K562 (cell line): ENCODE data around the gene TIMM50. TPM values are rescaled to one million over a fixed set of nuclear protein-coding genes. Genes with fewer than 3 reads are reported as not detected.

ENCODE experiments used
- ATAC-seq: fragments of 200-7000 bp; cut with Tn5 transposase; 3 replicates; pipeline ENCODE4 v1.9.1; 2020; ENCODE audit warnings: moderate library complexity
- BruUV-seq: library from RNA; stranded (reverse); fragments of 400-500 nt; replicated peaks from 2 replicates; lab custom pipeline; 2021; lab: Mats Ljungman, UMichigan
- CTCF ChIA-PET: fragments of 300-600 bp; formaldehyde crosslinking; extraction: SDS; loops from one replicate; lab custom pipeline; 2021; ENCODE audit warnings: low intra/inter-chr PET ratio; lab: Yijun Ruan, JAX
- POLR2A ChIA-PET: fragments of 300-600, 350-650 bp; sonication (Branson Sonifier 250); formaldehyde crosslinking; extraction: SDS; loops from one replicate; lab custom pipeline; 2021; ENCODE audit warnings: antibody characterized with exemption, inconsistent platforms; lab: Yijun Ruan, JAX
- DNase-seq, 4 experiments: peaks; one replicate each; pipeline versions ENCODE4 v3.0.0 to v3.0.0-alpha.2; 2011 to 2018; ENCODE audit warnings: low spot score in 3 of 4, mixed read lengths in 3 of 4; ENCODE audit errors: extremely low read depth in 1 of 4
- FAIRE-seq: peaks from 2 replicates; lab custom pipeline; 2011; peaks lifted over from hg19 to GRCh38; lab: Jason Lieb, UNC
- H2AFZ ChIP-seq: 2 replicates; pipeline ENCODE4 v1.6.0; 2011; ENCODE audit warnings: low read depth, low read length, control low read depth, inconsistent platforms
- H3K27ac ChIP-seq: fragments of 200-600 bp; 3 replicates; pipeline ENCODE4 v1.8.0; 2011; ENCODE audit warnings: low read depth, mild to moderate bottlenecking, control low read depth, inconsistent platforms, low read length, moderate library complexity, mixed read lengths; ENCODE audit errors: extremely low read depth
- H3K27me3 ChIP-seq, 2 experiments: fragments of 300-600 bp in 1 of 2; 2 replicates in 1 of 2; 3 replicates in 1 of 2; pipeline versions ENCODE4 v1.6.0 to v1.8.0; 2011; ENCODE audit warnings: inconsistent platforms in 2 of 2, low read length in 2 of 2, mild to moderate bottlenecking in 1 of 2, mixed read lengths in 1 of 2, moderate library complexity in 1 of 2; ENCODE audit not compliant: control insufficient read depth in 2 of 2, insufficient read depth in 2 of 2
- H3K36me3 ChIP-seq: fragments of 300-600 bp; 3 replicates; pipeline ENCODE4 v1.8.0; 2011; ENCODE audit warnings: mild to moderate bottlenecking, low read length, inconsistent platforms; ENCODE audit not compliant: control insufficient read depth, insufficient read depth
- H3K4me1 ChIP-seq, 2 experiments: fragments of 200-600 bp in 1 of 2; replicated peaks in 1 of 2; 2 replicates in 1 of 2; 3 replicates in 1 of 2; pipeline versions ENCODE4 v1.5.1 to v1.8.0; 2011; ENCODE audit warnings: inconsistent platforms in 2 of 2, low read length in 2 of 2, mild to moderate bottlenecking in 1 of 2, mixed read lengths in 1 of 2, moderate library complexity in 1 of 2; ENCODE audit not compliant: control insufficient read depth in 2 of 2, insufficient read depth in 2 of 2
- H3K4me2 ChIP-seq: 2 replicates; pipeline ENCODE4 v1.6.1; 2011; ENCODE audit warnings: low read length, control low read depth, inconsistent platforms, mixed read lengths; ENCODE audit not compliant: insufficient read depth
- H3K4me3 ChIP-seq: fragments of 200-600 bp; sonication (generic), shearing (Covaris generic); 2 replicates; pipeline ENCODE4 v1.5.1; 2016; ENCODE audit warnings: control low read depth, inconsistent platforms
- H3K79me2 ChIP-seq: fragments of 200-600 bp; 3 replicates; pipeline ENCODE4 v1.8.0; 2011; ENCODE audit warnings: low read length, inconsistent platforms; ENCODE audit not compliant: control insufficient read depth, insufficient read depth
- H3K9ac ChIP-seq, 2 experiments: 2 replicates each; pipeline versions ENCODE4 v1.6.0 to v1.6.1; 2011; ENCODE audit warnings: low read depth in 2 of 2, low read length in 2 of 2, control low read depth in 1 of 2, inconsistent platforms in 1 of 2, mild to moderate bottlenecking in 1 of 2, mixed read lengths in 1 of 2; ENCODE audit not compliant: insufficient read depth in 1 of 2
- H3K9me1 ChIP-seq: one replicate; pipeline ENCODE4 v1.6.0; 2011; ENCODE audit warnings: inconsistent platforms, mild to moderate bottlenecking, low read length, moderate library complexity; ENCODE audit not compliant: control insufficient read depth, insufficient read depth
- H3K9me3 ChIP-seq: replicated peaks from 2 replicates; pipeline ENCODE4 v1.5.1; 2011; ENCODE audit warnings: low read depth, low read length, inconsistent platforms; ENCODE audit not compliant: control insufficient read depth, insufficient read depth
- H4K20me1 ChIP-seq: replicated peaks from 2 replicates; pipeline ENCODE4 v1.6.1; 2011; ENCODE audit warnings: low read length, inconsistent platforms, mixed read lengths; ENCODE audit not compliant: control insufficient read depth, insufficient read depth
- FOSL1 ChIP-seq: fragments of 200-800 bp; sonication (Bioruptor generic); conservative IDR thresholded peaks from 2 replicates; pipeline ENCODE4 v1.6.1; 2016; ENCODE audit warnings: missing genetic modification characterization, missing compliant biosample characterization
- GTF2E2 ChIP-seq: fragments of 200-800 bp; sonication (Bioruptor generic); IDR thresholded peaks from 2 replicates; pipeline ENCODE4 v1.6.1; 2016; ENCODE audit warnings: missing genetic modification characterization, missing compliant biosample characterization
- KDM5B ChIP-seq: fragments of 200-600 bp; sonication (generic); IDR thresholded peaks from 2 replicates; pipeline ENCODE4 v1.6.1; 2012; ENCODE audit warnings: low read depth, mild to moderate bottlenecking, moderate library complexity, low read length, control low read depth, inconsistent platforms; ENCODE audit not compliant: insufficient replicate concordance
- NONO ChIP-seq, 2 experiments: fragments of 200-400 bp in 1 of 2; fragments of 450-650 bp in 1 of 2; formaldehyde crosslinking in 1 of 2; IDR thresholded peaks; 2 replicates each; pipeline ENCODE4 v1.6.1; 2017; ENCODE audit warnings: low read depth in 2 of 2, mild to moderate bottlenecking in 2 of 2, moderate library complexity in 2 of 2, low read length in 1 of 2
- STAT5A ChIP-seq: IDR thresholded peaks from 2 replicates; pipeline ENCODE4 v1.6.1; 2012; ENCODE audit warnings: low read length, inconsistent platforms, borderline replicate concordance
- TCF3 ChIP-seq: sonication (generic); formaldehyde crosslinking; IDR thresholded peaks from 2 replicates; pipeline ENCODE4 v1.4.0; 2020; ENCODE audit warnings: mild to moderate bottlenecking, missing genetic modification reagents
- ZBTB1 ChIP-seq: sonication (generic); formaldehyde crosslinking; IDR thresholded peaks from 2 replicates; pipeline ENCODE4 v1.8.1; 2023; ENCODE audit warnings: missing genetic modification reagents, low read depth, mild to moderate bottlenecking, borderline replicate concordance
- ZNF431 ChIP-seq: sonication (generic); formaldehyde crosslinking; IDR thresholded peaks from 2 replicates; pipeline ENCODE4 v1.8.0; 2022; ENCODE audit warnings: mild to moderate bottlenecking, missing genetic modification reagents
- ZNF584 ChIP-seq: fragments of 200-800 bp; sonication (Bioruptor generic); IDR thresholded peaks from 2 replicates; pipeline ENCODE4 v1.6.1; 2016; ENCODE audit warnings: low read depth, mild to moderate bottlenecking, missing genetic modification characterization, missing compliant biosample characterization
- WGBS: fragments of 100-300 bp; shearing (Covaris generic); methylation state at CpG from one replicate; pipeline ENCODE4 v1.1.6; 2016; ENCODE audit warnings: low coverage, mixed read lengths; ENCODE audit not compliant: insufficient coverage; ENCODE audit errors: missing lambda C conversion rate; 5-methylcytosine and 5-hydroxymethylcytosine counted together
- in situ Hi-C: fragments of 300-500 bp; cut with MboI; formaldehyde crosslinking; loops from 4 replicates; pipeline ENCODE4 v1.15.0; 2018; ENCODE audit warnings: inconsistent platforms, mixed read lengths
- intact Hi-C: fragments of 100-400 bp; cut with micrococcal nuclease; formaldehyde crosslinking; loops from 2 replicates; pipeline ENCODE4 v1.14.2; 2022
- polyA plus RNA-seq, 8 experiments: library from polyadenylated mRNA; depleted of rRNA in 4 of 8; stranded (reverse) in 5 of 8; unstranded in 3 of 8; fragments of >200 nt; fragmentation: Nextera tagmentation in 2 of 8; fragmentation: Illumina TruSeq in 1 of 8; extraction: Ambion mirVana in 2 of 8; extraction: Trizol in 1 of 8; gene quantifications; 2 replicates each; pipeline versions ENCODE4 v1.2.1 to v1.2.3, GENCODE V29; 2011 to 2014; ENCODE audit warnings: inconsistent platforms in 1 of 8, missing spikeins in 1 of 8
- total RNA-seq, 7 experiments: library from RNA; depleted of rRNA in 6 of 7; stranded (reverse); fragments of >200 nt in 6 of 7; fragmentation: Illumina TruSeq in 2 of 7; extraction: Trizol in 2 of 7; gene quantifications; 2 replicates each; pipeline versions ENCODE4 v1.2.1 to v1.2.3, GENCODE V29; 2011 to 2021; ENCODE audit warnings: low replicate concordance in 1 of 7
- TF ChIP-seq, protein P1 (sequence below): sonication (generic); formaldehyde crosslinking; IDR thresholded peaks from 2 replicates; pipeline ENCODE4 v1.8.1; 2023; ENCODE audit warnings: mild to moderate bottlenecking, missing genetic modification reagents
- TF ChIP-seq, protein P2 (sequence below): fragments of 450-650 bp; IDR thresholded peaks from 2 replicates; pipeline ENCODE4 v1.6.1; 2018; ENCODE audit not compliant: partially characterized antibody

Gene TIMM50
- total and polyA plus RNA-seq, 9 of the 15 experiments (the other 6 are each of a cell fraction or from before 2014, with no cell fraction given) = 28.3 to 221 (median 170) TPM

DNA sequence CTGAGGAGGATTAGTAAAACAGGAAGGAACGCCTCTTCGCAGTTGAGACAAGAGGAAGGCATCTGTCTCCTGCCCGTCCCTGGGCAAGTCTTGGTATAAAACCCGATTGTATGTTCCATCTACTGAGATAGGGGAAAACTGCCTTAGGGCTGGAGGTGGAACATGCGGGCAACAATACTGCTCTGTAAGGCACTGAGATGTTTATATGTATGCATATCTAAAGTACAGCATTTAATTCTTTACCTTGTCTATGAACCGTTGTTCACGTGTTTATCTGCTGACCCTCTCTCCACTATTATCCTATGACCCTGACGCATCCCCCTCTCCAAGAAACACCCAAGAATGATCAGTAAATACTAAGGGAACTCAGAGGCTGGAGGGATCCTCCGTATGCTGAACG, 722 bp upstream of the TIMM50 start:
- Histone ChIP-seq H4K20me1 (0 out of 2 replicates have a peak, but pooled peaks cover 9% of the 10 kb centered on the region), H2AFZ (peak overlapping the region; percentile 93), H3K9me1 (no peaks in the 10 kb centered on the region), H3K4me2 (peak overlapping the region; percentile 60), H3K27me3 (no peaks in the 10 kb centered on the region), H3K9me3 (no peaks in the 10 kb centered on the region), H3K9ac (peak overlapping the region in 1 of 2 experiments; percentile 99; a peak in 3 of 4 replicates), H3K4me3 (peak overlapping the region; percentile 94; the same call in 1 of the 2 replicates), H3K4me1 (peaks cover 10 to 17% of the 10 kb centered on the region in 2 experiments; a peak in 4 of 5 replicates), H3K36me3 (peaks cover 53% of the 10 kb centered on the region), H3K79me2 (peaks cover 32% of the 10 kb centered on the region), H3K27ac (peak overlapping the region; percentile 79)
- DNase-seq (peak in 1 of 4 experiments; percentile 31), ATAC-seq (no peak), FAIRE-seq (no peak)
- in situ Hi-C loops (no loop called here), intact Hi-C loops (loop anchor here (2.0 to 5.0 kb wide), 2 partner anchors 19 to 33 kb away; partner anchors contain the start of genes DLL3 and SUPT5H)
- TF ChIP-seq KDM5B (peak; percentile 8), STAT5A (no peak), TCF3 (no peak), FOSL1 (tag) (0 out of 2 replicates have a peak, but pooled peaks have one; percentile 10), ZNF431 (CRISPR knock-in tag) (0 out of 2 replicates have a peak, but pooled peaks have one; percentile 43), NONO (IDR thresholded peaks at IDR 0.05; ENCODE audit: low read depth in 2 of 2, low read length in 1 of 2) (no peak), ZBTB1 (CRISPR knock-in tag) (no peak), GTF2E2 (0 out of 2 replicates have a peak, but pooled peaks have one; percentile 76), ZNF584 (CRISPR knock-in tag) (peak; percentile 39; the same call in 1 of the 2 replicates)
- TF ChIP-seq, protein P1, sequence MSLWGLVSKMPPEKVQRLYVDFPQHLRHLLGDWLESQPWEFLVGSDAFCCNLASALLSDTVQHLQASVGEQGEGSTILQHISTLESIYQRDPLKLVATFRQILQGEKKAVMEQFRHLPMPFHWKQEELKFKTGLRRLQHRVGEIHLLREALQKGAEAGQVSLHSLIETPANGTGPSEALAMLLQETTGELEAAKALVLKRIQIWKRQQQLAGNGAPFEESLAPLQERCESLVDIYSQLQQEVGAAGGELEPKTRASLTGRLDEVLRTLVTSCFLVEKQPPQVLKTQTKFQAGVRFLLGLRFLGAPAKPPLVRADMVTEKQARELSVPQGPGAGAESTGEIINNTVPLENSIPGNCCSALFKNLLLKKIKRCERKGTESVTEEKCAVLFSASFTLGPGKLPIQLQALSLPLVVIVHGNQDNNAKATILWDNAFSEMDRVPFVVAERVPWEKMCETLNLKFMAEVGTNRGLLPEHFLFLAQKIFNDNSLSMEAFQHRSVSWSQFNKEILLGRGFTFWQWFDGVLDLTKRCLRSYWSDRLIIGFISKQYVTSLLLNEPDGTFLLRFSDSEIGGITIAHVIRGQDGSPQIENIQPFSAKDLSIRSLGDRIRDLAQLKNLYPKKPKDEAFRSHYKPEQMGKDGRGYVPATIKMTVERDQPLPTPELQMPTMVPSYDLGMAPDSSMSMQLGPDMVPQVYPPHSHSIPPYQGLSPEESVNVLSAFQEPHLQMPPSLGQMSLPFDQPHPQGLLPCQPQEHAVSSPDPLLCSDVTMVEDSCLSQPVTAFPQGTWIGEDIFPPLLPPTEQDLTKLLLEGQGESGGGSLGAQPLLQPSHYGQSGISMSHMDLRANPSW = no peak
- TF ChIP-seq, protein P2, sequence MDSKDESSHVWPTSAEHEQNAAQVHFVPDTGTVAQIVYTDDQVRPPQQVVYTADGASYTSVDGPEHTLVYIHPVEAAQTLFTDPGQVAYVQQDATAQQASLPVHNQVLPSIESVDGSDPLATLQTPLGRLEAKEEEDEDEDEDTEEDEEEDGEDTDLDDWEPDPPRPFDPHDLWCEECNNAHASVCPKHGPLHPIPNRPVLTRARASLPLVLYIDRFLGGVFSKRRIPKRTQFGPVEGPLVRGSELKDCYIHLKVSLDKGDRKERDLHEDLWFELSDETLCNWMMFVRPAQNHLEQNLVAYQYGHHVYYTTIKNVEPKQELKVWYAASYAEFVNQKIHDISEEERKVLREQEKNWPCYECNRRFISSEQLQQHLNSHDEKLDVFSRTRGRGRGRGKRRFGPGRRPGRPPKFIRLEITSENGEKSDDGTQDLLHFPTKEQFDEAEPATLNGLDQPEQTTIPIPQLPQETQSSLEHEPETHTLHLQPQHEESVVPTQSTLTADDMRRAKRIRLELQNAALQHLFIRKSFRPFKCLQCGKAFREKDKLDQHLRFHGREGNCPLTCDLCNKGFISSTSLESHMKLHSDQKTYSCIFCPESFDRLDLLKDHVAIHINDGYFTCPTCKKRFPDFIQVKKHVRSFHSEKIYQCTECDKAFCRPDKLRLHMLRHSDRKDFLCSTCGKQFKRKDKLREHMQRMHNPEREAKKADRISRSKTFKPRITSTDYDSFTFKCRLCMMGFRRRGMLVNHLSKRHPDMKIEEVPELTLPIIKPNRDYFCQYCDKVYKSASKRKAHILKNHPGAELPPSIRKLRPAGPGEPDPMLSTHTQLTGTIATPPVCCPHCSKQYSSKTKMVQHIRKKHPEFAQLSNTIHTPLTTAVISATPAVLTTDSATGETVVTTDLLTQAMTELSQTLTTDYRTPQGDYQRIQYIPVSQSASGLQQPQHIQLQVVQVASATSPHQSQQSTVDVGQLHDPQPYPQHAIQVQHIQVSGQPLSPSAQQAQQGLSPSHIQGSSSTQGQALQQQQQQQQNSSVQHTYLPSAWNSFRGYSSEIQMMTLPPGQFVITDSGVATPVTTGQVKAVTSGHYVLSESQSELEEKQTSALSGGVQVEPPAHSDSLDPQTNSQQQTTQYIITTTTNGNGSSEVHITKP = peak; percentile 67
- WGBS = 11% methylated on average over 10 of the region's 10 CpGs
- BruUV-seq = no TSS peak
- ChIA-PET CTCF (no interaction called here), POLR2A (interaction anchor here (0.7 to 1.5 kb wide), 12 partner anchors 8 to 104 kb away, joined by 3 to 15 read pairs (median 3); partner anchors contain the start of genes DLL3, RPS16 and SUPT5H)
